Astrocyte (in vitro differentiated cells and primary cell): ENCODE results near the gene IGSF21.

ENCODE experiments used
- CTCF ChIP-seq: IDR thresholded peaks from 2 replicates; pipeline ENCODE4 v1.5.1; 2011; ENCODE audit warnings: low read depth, mild to moderate bottlenecking, inconsistent platforms, low read length, moderate library complexity; ENCODE audit not compliant: insufficient read depth
- EZH2 ChIP-seq: IDR thresholded peaks from 2 replicates; pipeline ENCODE4 v1.6.1; 2012; ENCODE audit warnings: mild to moderate bottlenecking, low read length, inconsistent platforms; ENCODE audit not compliant: insufficient read depth

GRCh38 chr1:18176619-18177018 lies 69.0 kb downstream of the IGSF21 start:
- no peak for TF ChIP-seq CTCF
- TF ChIP-seq EZH2 = no peak
